GM19452 (cell line): ENCODE data around the gene SERPING1.

ENCODE experiments used
- ATAC-seq: cut with Tn5 transposase; IDR thresholded peaks from one replicate; pipeline ENCODE4 v1.9.1; 2021; ENCODE audit not compliant: unreplicated experiment

The SERPING1 gene

DNA sequence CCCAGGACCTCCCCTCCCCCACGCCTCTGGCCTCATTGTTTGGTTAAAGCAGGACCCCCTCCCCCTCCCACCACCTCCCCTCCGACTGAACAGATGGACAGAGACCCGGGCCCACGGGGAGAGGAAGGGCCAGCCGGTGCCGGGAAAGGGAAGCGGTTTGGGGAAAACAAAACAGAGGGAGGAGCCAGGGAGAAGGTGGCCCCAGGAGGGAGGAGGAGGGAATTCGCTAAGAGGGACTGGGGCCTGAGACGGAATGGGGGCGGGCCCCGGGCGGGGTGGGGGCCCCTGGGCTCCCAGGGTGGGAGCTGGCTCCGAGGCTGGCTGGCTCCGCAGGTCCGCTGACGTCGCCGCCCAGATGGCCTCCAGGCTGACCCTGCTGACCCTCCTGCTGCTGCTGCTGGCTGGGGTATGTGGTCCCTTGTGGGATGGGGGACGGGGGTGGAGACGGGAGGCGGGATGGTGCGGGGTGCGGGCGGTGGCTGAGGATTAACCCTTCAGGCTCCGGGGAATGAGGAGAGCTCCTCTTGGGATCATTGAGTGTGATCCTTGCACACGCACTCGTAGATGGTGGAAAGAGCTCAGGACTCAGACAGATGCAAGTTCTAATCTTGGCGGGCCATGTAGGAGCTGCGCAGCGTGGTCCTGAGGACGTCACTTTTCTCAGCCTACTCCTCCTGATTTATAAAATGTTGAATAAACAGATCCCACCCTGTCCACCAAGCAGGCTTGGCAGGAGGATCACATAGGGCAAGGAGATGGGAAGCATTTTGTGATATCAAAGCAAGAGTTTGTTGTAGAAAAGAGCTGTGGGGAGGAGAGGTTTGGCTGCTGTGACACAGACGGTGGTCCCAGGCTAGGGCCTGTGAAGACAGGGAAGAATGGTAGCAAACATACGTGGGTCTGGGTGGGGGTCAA lies 688 bp downstream of the SERPING1 start:
- ATAC-seq: no peak

DNA sequence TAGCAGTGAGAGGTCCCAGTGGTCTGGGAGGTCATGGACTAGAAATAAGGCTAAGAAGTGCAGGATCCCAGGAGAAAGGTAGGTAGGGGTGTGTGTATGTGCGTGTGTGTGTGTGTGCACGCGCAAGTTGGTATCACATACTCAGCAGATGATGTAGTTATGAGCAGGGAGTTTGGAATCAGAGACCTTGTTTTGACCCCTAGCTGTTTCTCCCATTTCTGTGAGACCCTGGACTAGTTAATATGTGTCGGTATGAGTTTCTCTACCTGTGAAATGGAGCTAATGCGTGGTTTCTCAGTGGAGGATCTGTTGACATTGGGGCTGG lies 1.3 kb downstream of the SERPING1 start:
- ATAC-seq: no peak

DNA sequence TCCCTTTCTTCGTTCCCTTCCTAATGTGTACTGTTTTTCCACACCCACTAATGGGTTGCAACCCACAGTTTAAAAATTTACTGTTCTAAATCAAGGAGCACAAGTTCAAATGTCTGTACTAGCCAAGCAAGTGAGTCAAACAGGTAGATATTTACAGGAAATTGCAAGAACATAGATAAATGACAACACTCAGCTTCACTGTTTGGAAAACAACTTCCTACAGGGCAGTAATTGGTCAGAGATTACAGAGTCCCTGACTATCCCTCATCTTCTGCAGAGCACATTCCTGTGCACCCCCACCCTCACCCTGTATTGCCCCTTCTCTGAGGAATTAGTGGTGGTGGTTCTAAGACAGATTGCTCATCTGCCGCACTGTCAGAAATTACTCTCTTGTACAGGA lies 1.9 kb downstream of the SERPING1 start:
- no peak for ATAC-seq

DNA sequence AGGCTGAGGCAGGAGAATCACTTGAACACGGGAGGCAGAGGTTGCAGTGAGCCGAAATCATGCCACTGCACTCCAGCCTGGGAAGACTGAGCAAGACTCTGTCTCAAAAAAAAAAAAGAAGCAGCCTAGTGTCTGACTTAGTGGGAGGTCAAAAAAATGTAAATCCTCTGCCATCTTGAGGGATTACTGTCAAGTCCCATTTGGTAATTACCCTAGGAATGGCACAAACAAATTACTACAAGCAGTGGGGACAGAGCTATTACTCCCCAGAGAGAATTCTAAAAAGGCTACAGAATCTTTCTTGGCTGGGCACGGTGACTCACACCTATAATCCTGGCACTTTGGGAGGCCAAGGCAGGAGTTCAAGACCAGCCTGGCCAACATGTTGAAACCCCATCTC lies 3.8 kb downstream of the SERPING1 start:
- no peak for ATAC-seq

DNA sequence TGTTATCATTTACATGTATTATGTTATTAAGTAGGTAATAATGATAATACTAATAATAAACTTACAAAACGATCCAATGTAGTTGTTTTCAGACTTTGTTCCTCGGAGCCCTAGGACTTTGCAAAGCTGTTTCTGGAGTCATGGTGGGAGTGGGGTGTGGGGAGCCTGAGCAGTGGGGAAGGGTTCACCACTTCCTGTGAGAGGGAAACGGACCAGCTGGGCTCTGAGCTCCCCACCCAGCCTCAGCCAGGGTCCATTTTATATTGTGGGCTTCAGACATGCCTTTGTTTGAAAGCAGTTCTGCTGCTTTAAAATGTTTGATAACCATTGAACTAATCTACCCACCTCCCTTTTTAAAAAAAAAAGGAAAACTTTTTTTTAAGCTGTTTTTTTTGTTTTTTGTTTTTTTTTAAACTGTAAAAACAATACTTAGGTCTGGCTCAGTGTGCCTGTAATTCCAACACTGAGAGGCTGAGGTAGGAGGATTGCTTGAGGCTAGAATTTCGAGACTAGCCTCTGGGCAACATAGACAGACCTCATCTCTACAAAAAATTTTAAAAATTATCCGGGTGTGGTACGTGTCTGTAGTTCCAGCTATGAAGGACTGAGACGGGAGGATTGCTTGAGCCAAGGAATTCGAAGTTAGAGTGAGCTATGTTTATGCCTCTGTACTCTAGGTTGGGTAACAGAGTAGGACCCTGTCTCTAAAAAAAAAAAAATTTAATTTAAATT lies 7.0 kb downstream of the SERPING1 start:
- ATAC-seq: no peak

DNA sequence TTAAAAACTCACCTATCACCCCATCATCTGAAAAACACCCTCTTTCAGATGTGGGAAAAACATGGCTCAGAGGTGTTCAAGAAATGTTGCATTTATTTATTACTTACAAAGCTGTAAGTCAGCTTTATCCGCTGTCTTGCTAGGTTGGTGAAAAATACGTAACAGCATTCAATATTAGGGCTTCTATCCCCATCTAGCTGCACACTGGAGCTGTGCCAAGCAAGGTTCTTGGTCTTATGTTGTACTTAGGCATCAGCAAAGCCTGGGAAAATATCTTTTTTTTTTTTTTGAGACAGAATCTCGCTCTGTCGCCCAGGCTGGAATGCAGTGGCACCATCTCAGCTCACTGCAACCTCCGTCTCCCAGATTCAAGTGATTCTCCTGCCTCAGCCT lies 7.5 kb downstream of the SERPING1 start:
- no peak for ATAC-seq

DNA sequence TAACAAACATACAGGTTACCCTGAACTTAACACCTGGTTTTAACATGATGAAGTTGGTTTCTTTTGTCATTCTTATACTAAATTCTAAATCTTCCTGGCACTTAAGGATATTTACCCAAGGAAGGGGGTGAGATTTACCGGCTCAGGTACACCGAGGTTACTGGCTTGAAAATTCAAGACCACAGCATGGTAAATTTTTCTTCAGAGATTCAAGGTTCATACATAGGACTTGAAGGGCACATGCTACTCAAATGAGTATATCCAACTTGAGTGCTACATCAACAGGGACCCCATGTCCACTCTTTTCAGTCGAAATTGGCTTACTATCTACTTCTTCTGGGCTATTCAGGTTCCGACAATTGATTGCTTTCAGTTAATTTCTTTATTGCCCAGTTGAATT lies 12.7 kb downstream of the SERPING1 start:
- ATAC-seq: no peak

DNA sequence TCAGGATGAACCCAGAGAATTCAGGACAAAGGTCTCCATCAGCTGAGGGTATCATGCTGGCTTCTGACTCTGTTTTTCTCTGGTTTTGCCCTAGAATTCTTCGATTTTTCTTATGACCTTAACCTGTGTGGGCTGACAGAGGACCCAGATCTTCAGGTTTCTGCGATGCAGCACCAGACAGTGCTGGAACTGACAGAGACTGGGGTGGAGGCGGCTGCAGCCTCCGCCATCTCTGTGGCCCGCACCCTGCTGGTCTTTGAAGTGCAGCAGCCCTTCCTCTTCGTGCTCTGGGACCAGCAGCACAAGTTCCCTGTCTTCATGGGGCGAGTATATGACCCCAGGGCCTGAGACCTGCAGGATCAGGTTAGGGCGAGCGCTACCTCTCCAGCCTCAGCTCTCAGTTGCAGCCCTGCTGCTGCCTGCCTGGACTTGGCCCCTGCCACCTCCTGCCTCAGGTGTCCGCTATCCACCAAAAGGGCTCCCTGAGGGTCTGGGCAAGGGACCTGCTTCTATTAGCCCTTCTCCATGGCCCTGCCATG lies 16.8 kb downstream of the SERPING1 start:
- no peak for ATAC-seq

DNA sequence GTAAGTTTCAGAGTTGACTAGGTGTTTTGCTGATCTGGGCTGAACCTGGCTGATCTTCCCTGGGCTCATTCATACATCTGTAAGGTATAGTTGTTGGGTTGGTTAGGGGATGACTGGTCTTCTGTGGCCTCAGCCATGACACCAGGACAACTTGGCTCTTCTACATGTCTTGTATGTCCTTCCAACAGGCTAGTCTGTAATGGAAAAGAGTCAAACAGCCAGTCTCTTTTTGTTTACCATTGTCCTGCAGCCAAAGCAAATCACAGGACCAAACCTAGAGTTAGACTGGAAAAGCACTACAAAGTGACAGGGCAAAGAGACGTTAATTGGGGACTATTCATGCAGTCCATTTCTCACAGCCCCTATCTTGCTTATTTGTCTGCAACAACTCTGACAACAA lies 17.8 kb downstream of the SERPING1 start:
- no peak for ATAC-seq

DNA sequence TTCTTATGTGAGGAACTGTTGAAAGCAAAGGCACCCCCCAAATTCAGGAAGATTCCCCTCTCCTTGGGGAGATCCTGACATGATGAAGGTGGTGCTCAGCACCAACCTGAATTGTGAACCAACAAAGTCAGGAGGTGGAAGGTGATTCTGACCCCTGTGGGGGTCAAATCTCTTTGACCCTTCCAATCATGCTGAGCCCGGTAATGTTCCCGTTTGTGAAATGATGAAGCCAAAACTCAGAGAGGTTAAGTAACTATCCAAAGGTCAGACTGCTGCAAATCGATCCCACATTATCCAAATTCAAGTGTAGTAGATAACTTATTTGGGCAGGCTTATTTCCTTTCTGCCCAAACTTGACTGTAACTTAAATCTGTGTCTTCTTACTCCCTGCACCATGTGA lies 19.1 kb downstream of the SERPING1 start:
- ATAC-seq: no peak

DNA sequence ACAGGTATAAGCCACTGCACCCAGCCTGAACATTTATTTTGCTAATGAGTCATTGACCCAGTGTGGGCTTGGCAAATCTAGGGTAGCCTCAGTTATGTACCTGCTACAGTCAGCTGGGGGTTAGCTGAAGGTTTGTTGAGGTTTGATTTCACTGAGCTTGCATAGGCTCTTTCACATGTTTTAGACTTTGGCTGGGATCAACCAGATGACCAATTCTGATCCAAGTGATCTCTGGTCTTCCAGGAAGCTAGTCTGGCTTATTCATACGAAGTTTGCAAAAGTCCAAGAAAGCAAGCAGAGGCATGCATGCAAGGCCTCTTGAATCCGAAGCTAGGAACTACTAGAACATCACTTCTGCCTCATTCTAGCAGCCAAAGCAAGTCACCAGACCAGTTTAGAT lies 21.0 kb downstream of the SERPING1 start:
- ATAC-seq: no peak

DNA sequence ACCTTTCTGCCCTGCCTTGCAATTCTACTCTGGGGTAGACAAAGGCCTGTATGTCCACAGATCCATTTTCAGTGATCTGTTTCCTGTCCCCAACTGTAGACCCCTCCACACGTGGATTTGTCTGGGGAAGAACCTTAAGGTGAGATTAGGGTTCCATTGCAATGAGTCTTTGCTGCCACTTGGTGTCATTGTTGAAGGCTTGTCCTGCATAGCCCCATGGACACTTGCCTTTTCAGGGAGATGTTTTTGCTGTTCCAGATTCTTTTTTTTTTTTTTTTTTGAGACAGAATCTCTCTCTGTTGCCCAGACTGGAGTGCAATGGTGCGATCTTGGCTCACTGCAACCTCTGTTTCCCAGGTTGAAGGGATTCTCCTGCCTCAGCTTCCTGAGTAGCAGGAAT lies 21.8 kb downstream of the SERPING1 start:
- no peak for ATAC-seq

DNA sequence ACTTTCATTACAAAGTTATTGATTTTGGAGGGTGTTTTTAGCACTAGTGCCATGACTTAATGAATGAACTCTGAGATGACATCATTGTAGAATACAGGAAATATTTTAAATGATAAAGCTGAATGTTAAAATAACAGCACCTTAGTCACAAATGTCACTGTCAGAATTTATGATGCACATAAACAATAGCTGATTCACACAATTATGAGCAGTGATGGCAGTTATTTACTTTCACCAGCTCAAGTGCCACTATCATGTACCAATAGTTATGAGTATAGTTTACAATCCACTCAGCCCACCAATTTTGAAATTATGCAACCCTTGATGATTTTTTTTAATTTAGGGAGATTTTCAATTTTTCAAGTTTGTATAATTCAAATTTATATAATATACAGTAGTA lies 23.0 kb downstream of the SERPING1 start:
- no peak for ATAC-seq

DNA sequence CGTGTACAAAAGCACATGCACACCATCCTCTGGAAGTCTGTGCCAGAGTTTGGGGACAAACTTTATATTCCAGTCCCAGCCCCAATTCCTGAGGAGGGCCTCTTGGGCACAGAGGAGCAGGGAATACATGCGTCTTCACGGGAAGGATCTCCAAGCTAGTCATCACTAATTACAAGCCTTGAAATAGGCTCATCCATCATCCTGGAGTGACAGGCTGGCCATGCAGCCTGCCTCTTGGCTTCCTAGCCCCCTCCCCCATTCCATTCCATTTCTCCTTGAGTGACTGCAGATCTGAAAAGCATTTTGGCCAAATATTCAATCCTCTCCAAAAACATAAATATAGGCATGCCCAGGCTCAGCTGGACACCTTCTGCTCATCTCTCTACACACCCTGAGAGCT lies 24.8 kb downstream of the SERPING1 start:
- ATAC-seq: no peak

DNA sequence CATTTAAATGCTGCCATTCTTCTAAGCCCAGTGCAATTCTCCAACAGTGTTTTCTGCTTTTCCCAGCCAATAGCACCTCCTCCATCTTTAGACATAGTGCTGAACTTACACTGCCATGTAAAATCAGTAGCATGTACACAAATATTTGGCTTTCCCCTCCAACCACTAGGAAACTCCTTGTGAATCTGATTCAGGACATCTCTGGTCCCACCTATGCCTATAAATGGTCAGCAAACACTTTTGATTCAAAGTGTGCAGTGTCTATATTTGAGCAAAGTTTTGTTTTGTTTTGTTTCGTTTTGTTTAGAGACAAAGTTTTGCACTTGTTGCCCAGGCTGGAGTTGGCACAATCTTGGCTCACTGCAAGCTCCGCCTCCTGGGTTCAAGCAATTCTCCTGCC lies 27.4 kb downstream of the SERPING1 start:
- no peak for ATAC-seq

DNA sequence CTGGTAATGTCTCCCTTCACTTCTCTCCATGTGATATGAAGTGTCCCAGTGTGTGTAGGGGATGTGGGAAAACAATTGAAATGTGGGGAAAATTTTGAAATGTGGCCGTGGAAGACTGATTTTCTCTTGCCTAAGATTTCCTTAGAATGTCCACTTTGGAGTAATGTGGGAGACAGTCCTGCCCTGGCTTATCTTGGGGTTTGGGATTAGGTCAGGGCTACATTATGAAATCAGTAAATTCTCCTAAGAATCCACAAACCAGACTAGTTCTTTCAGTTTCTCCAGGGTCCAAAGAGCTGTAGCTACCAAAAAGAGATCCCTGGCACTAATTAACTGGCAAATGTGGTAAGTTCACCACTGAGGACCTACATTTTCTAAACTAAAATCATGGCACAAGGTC lies 29.4 kb downstream of the SERPING1 start:
- ATAC-seq: no peak

DNA sequence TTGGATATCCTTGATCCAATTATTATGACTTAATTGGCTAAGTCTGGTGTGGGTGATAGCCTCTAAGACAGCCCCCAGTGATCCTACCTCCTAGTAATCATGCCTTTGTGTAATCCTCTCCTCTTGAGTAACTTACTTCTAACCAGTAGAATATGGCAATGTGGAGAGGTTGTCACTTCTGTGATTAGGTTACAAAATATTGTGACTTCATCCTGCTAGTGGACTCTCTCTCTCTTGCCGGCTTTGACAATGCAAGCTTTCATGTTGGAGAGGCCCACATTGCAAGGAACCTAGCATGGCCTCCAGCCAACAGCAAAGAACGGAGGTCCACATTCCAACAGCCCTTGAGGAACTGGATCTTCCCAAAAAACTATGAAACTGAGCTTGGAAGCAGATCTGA lies 32.7 kb downstream of the SERPING1 start:
- ATAC-seq: no peak

DNA sequence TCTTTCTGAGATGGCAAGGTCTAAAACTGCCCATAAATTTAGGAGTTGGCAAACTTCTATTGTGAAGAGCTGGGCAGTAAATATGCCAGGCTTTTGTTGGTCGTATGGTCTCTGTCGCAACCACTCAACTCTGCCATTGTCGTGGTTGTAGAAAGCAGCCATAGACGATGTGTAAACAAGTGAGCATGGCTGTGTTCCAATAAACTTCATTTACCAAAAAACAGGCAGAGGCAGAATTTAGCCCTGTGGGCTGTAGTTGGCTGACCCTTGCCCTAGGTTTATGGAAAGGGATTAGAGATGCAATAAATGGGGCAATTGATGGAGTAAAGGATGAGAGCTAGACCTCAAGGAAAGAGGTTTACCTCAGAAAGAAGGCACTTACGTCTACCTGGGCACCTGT lies 34.6 kb downstream of the SERPING1 start:
- ATAC-seq: no peak

DNA sequence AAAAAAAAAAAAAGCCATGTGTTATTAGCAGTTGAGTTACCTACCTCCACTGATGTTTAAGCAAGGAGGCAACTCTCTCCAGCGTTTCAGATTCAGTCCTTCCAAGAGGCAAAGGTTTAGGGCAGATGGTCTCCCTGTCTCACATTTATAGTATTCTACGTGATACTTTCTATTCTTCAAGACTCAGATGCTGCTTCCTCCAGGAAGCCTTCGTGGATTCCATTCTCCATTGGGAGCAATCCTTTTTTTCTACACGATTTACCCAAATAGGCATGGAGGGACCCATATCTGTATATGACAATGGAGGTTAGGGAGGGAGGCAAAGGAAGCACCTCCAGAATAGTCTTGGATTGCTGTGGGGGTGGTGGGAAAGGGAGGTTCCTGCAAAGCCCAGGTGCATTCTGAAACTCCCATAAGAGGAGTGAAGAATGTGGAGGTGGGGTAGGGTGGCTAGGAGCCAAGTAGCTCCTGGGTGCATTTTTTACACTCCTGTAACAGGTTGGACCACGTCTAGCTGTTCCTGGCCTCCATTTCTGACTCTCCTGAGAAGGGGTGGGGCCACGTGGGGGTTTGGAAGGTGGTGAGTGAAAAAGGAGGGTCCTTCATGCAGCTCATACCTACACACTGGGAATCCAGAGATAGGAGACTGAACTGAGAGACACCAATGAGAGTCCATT lies 36.0 kb downstream of the SERPING1 start:
- no peak for ATAC-seq

DNA sequence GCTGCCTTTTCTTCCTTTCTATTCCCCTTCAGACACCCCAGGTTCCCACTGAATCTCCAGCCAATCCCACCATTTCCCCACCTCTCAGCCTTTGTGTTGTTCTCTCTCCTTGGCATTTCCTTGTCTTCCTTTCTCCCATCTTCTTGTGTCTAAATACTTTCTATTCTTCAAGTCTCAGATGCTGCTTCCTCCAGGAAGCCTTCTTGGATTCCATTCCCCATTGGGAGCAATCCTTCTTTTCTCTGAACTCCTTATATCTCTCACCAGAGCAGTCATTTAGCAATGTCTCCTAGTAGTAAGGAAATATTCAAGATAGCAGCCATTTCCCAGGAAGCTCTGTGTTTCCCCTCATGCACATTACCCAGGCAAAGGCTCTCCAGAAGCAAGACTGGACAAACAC lies 36.8 kb downstream of the SERPING1 start:
- ATAC-seq: no peak

DNA sequence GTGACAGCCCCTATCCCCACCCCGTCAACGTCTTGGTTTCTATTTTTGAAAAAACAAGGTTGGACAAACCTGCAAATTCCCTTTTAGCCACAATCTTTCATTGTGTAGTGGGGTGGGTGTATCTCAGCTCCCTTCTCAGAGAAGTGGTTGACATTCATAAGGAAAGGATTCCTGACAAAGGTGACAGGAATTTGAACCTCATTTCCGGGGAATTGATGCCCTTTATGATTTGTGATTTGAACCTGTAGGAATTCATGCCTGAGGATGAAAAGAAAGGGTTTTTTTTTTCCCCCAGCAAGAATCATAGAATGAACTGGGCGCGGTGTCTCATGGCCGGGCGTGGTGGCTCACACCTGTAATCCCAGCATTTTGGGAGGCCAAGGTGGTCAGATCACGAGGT lies 37.8 kb downstream of the SERPING1 start:
- no peak for ATAC-seq

DNA sequence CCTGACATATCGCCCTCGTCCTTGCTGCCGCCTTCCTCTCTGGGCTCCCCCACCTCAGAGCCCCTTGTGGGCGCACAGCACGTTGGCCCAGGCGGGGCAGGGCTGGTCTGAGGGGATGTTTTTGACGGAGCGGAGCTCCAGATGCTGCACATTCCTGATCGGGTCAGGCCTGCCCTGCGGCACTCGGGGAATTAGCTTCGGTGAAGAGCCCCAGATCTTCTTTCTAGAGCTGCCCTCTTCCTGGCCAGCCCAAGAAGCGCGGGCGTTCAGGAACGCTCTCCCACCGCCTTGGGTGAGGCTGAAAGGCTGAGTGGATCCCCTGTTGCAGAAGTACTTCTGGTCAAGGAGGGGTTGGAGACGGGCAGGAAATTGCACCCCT lies 40.1 kb downstream of the SERPING1 start:
- ATAC-seq: no peak
